A673 (cell line): ENCODE data around the gene ARL13A. TPM values are rescaled to one million over a fixed set of nuclear protein-coding genes. Genes with fewer than 3 reads are reported as not detected.
A peak's percentile ranks its signal among the peaks of the same experiment; 100 is the strongest.

Experiments
- BruUV-seq: library from RNA; stranded (reverse); fragments of 400-500 nt; replicated peaks from 2 replicates; lab custom pipeline; 2021; lab: Mats Ljungman, UMichigan
- CTCF ChIA-PET: fragments of 300-600 bp; sonication (Branson Sonifier 250); formaldehyde crosslinking; loops from one replicate; lab custom pipeline; 2022; ENCODE audit warnings: antibody characterized with exemption; lab: Charles Lee
- POLR2A ChIA-PET: fragments of 300-600 bp; sonication (Branson Sonifier 250); formaldehyde crosslinking; loops from one replicate; lab custom pipeline; 2022; ENCODE audit warnings: antibody characterized with exemption; ENCODE audit not compliant: low non-redundant PET; lab: Charles Lee
- DNase-seq: peaks from one replicate; pipeline ENCODE4 v3.0.0-alpha.2; 2015; ENCODE audit warnings: low spot score
- H3K27ac ChIP-seq: fragments of 200-600 bp; sonication (generic); 2 replicates; pipeline ENCODE4 v1.5.1; 2016; ENCODE audit warnings: mixed run types, low read depth, mild to moderate bottlenecking, mixed read lengths, antibody characterized with exemption, low read length; ENCODE audit not compliant: poor library complexity, severe bottlenecking
- H3K27me3 ChIP-seq: fragments of 200-600 bp; sonication (generic); replicated peaks from 2 replicates; pipeline ENCODE4 v1.6.1; 2017; ENCODE audit warnings: mixed run types, low read depth, mild to moderate bottlenecking, mixed read lengths, antibody characterized with exemption, low read length; ENCODE audit not compliant: insufficient read depth, poor library complexity
- H3K36me3 ChIP-seq: fragments of 200-600 bp; sonication (generic); 2 replicates; pipeline ENCODE4 v1.6.1; 2016; ENCODE audit warnings: mixed run types, mild to moderate bottlenecking, mixed read lengths, antibody characterized with exemption, low read length; ENCODE audit not compliant: insufficient read depth, poor library complexity, severe bottlenecking
- H3K4me1 ChIP-seq: fragments of 200-600 bp; sonication (generic); 2 replicates; pipeline ENCODE4 v1.6.1; 2017; ENCODE audit warnings: mixed run types, mild to moderate bottlenecking, mixed read lengths, antibody characterized with exemption, low read length; ENCODE audit not compliant: insufficient read depth, poor library complexity, severe bottlenecking
- H3K4me3 ChIP-seq: fragments of 200-600 bp; sonication (generic); 2 replicates; pipeline ENCODE4 v1.5.1; 2016; ENCODE audit warnings: low read depth, mixed run types, mild to moderate bottlenecking, mixed read lengths, low read length; ENCODE audit not compliant: poor library complexity, severe bottlenecking
- H3K9me3 ChIP-seq: fragments of 200-600 bp; sonication (generic); 2 replicates; pipeline ENCODE4 v1.6.1; 2016; ENCODE audit warnings: mixed run types, low read depth, mild to moderate bottlenecking, mixed read lengths, antibody characterized with exemption, low read length; ENCODE audit not compliant: poor library complexity, severe bottlenecking
- CTCF ChIP-seq: fragments of 300-800, 200-600 bp; sonication (generic); conservative IDR thresholded peaks from 2 replicates; pipeline ENCODE4 v1.5.1; 2017; ENCODE audit warnings: low read depth, mild to moderate bottlenecking, antibody characterized with exemption, low read length, moderate library complexity, mixed read lengths
- EZH2 ChIP-seq: fragments of 200-600 bp; sonication (generic); IDR thresholded peaks from 2 replicates; pipeline ENCODE4 v1.6.1; 2017; ENCODE audit warnings: borderline replicate concordance, low read depth, mild to moderate bottlenecking, mixed read lengths, antibody characterized with exemption, low read length; ENCODE audit not compliant: poor library complexity, severe bottlenecking
- intact Hi-C: fragments of 100-400 bp; cut with micrococcal nuclease; formaldehyde crosslinking; loops from one replicate; pipeline ENCODE4 v1.10.0; 2022; ENCODE audit not compliant: unreplicated experiment
- total RNA-seq: library from RNA; stranded (reverse); gene quantifications from 2 replicates; pipeline ENCODE4 v1.2.3, GENCODE V29; 2021

The ARL13A gene
- total RNA-seq, 1 experiment from 2014 or later, result not detected

- H3K4me1 ChIP-seq, result no peaks in the 10 kb centered on the region
- H3K4me3 ChIP-seq, result peak within 1 kb of the TSS; percentile 28
- intact Hi-C loops, result no loop called here
- no peaks in the 10 kb centered on the region for H3K9me3 ChIP-seq
- H3K36me3 ChIP-seq, result no peaks in the 10 kb centered on the region
- CTCF ChIA-PET, result no interaction called here
- POLR2A ChIA-PET, result no interaction called here
- TF ChIP-seq EZH2 (no peak), CTCF (no peak)
- DNase-seq, result peak; percentile 17
- no peak within 1 kb of the TSS for H3K27ac ChIP-seq
- no TSS peak for BruUV-seq
- no peaks in the 10 kb centered on the region for H3K27me3 ChIP-seq
Measured at GRCh38 chrX:100928660-100929613, 40.6 kb upstream of the ARL13A start, which contains the start of gene XKRX. Gene XKRX (minus strand): TSS chrX:100928917. CDS start chrX:100928304, 613 bp downstream.

GRCh38 chrX:100931218-100931924, 38.1 kb upstream of the ARL13A start:
- intact Hi-C loops, result no loop called here
- no TSS peak for BruUV-seq
- Histone ChIP-seq H3K27me3 (no peaks in the 10 kb centered on the region), H3K4me3 (no peak overlapping the region), H3K27ac (no peak overlapping the region), H3K9me3 (no peaks in the 10 kb centered on the region), H3K36me3 (no peaks in the 10 kb centered on the region), H3K4me1 (no peaks in the 10 kb centered on the region)
- DNase-seq, result no peak
- ChIA-PET POLR2A (no interaction called here), CTCF (no interaction called here)
- TF ChIP-seq EZH2 (no peak), CTCF (no peak)

GRCh38 chrX:100931925-100932285, 37.6 kb upstream of the ARL13A start:
- Histone ChIP-seq H3K4me3 (no peak overlapping the region), H3K36me3 (no peaks in the 10 kb centered on the region), H3K27me3 (no peaks in the 10 kb centered on the region), H3K4me1 (no peaks in the 10 kb centered on the region), H3K9me3 (no peaks in the 10 kb centered on the region), H3K27ac (no peak overlapping the region)
- POLR2A ChIA-PET, result no interaction called here
- TF ChIP-seq CTCF, result no peak
- no peak for TF ChIP-seq EZH2
- intact Hi-C loops, result no loop called here
- no peak for DNase-seq
- CTCF ChIA-PET, result no interaction called here
- no TSS peak for BruUV-seq
